GM12891 (cell line): ENCODE data around the gene INSIG2.

ENCODE experiments used
- POLR2A ChIP-seq: IDR thresholded peaks from 2 replicates; pipeline ENCODE4 v1.6.1; 2011; ENCODE audit warnings: low read depth, low read length, control low read depth
- TAF1 ChIP-seq: IDR thresholded peaks from 2 replicates; pipeline ENCODE4 v1.6.1; 2011; ENCODE audit warnings: low read depth, low read length, control low read depth

DNA sequence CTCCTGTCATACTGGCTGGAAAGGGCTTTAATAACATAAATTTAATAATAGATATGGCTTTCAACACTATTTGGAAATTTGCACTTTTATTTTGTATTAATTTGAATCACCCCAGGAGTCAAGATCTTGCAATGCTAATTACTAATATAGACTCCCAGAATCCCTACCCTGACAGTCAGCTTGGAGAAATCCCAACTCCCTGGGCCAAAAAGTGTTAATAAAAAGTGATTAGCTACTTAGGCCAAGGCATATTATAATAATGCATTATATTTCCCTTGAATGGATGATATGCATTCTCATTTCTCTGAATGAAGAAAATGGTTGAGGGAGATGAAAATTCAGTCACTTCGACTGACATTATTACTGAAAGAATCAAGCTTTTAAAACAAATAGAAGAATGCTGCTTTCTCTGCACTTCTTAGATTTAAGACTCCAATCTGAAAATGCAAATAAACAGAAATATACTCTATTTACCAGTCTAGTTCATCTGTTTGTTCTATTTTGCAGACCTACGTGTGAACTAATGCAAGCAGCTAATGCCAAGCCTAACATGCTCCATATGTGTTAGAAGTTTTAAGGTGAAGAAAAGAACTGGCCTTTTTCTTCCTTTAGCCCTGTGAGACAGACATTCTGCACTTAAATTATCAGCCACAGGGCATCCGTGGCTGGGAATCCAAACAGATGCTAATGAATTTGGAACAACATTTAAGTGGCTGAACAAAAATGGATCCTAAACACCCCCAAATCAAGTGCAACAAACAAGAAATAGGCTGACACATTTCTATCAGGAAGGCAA is 33.9 kb upstream of the INSIG2 start:
- TF ChIP-seq POLR2A (no peak), TAF1 (no peak)
